Erythroblast (primary cell): ENCODE results near the gene PTPRR.

Experiments used
- GATA1 ChIP-seq: IDR thresholded peaks from 2 replicates; pipeline ENCODE4 v1.6.1; 2011; ENCODE audit warnings: low read depth, mild to moderate bottlenecking, control low read depth, low read length, moderate library complexity
- POLR2A ChIP-seq: IDR thresholded peaks from 2 replicates; pipeline ENCODE4 v1.6.1; 2011; ENCODE audit warnings: mild to moderate bottlenecking, low read length

- TF ChIP-seq POLR2A (no peak), GATA1 (no peak)
Measured at GRCh38 chr12:70854881-70855568, 65.5 kb downstream of the PTPRR start.
